ENCODE data around the gene TMEM87A. TPM values are rescaled to one million over a fixed set of nuclear protein-coding genes. Genes with fewer than 3 reads are reported as not detected.

Gene TMEM87A
- total RNA-seq, 2 experiments from 2014 or later, result 23.6 to 24.7 TPM

DNA sequence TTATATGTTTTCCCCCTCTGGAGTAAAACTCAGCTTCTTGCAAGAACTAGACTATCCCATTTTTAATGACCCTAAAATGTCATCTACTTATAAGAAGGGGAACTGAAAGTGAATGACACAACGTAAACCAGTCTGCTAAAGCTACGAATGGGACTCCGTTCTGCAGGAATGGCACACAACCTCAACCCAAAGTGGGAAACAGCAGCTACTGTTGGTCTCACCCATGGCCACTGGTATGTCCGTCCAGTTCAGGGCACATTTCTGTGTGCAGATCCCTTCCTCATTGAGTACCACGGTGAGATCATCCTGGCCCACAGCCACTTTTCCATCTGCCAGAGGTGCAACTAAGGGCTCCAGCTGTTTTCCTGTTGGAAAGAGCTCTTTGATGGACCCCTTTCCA, 88.9 kb downstream of the TMEM87A start:
- Mint-ChIP-seq H3K27ac (no peak overlapping the region), H3K9me3 (no peaks in the 10 kb centered on the region), H3K27me3 (no peaks in the 10 kb centered on the region), H3K4me3 (no peak overlapping the region), H3K4me1 (ENCODE audit: low read depth) (peaks cover 4% of the 10 kb centered on the region), H3K36me3 (ENCODE audit: low read depth) (peaks cover 51% of the 10 kb centered on the region)
- no peak for ATAC-seq
- DNase-seq, result no peak
- ChIA-PET CTCF (interaction anchor here (0.7 kb wide), 1 partner anchor 456 kb away, joined by 3 read pairs; no protein-coding TSS in a partner anchor), POLR2A (no interaction called here)
- TF ChIP-seq, protein P1, sequence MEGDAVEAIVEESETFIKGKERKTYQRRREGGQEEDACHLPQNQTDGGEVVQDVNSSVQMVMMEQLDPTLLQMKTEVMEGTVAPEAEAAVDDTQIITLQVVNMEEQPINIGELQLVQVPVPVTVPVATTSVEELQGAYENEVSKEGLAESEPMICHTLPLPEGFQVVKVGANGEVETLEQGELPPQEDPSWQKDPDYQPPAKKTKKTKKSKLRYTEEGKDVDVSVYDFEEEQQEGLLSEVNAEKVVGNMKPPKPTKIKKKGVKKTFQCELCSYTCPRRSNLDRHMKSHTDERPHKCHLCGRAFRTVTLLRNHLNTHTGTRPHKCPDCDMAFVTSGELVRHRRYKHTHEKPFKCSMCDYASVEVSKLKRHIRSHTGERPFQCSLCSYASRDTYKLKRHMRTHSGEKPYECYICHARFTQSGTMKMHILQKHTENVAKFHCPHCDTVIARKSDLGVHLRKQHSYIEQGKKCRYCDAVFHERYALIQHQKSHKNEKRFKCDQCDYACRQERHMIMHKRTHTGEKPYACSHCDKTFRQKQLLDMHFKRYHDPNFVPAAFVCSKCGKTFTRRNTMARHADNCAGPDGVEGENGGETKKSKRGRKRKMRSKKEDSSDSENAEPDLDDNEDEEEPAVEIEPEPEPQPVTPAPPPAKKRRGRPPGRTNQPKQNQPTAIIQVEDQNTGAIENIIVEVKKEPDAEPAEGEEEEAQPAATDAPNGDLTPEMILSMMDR (IDR thresholded peaks at IDR 0.05), result no peak
- intact Hi-C loops (cut with micrococcal nuclease), result no loop called here

DNA sequence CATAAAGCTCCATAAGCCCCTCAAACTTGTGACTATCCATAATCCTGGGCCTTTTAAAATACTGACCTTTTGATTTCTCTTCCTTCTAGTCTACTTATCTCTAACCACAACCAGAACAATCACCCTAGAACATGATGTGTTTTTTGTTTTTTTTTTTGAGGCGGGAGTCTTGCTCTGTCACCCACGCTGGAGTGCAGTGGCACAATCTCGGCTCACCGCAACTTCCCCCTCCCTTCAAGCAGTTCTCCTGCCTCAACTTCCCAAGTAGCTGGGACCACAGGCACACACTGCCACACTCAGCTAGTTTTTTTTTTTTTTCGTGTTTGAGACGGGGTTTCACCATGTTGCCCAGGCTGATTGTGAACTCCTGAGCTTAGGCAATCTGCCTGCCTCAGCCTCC, 90.3 kb downstream of the TMEM87A start:
- no peaks in the 10 kb centered on the region for H3K27me3 Mint-ChIP-seq
- ATAC-seq (no peak), DNase-seq (no peak)
- no peak overlapping the region for H3K4me3 Mint-ChIP-seq
- peak overlapping the region; percentile 9 for H3K27ac Mint-ChIP-seq
- TF ChIP-seq, protein P1 (IDR thresholded peaks at IDR 0.05), result no peak
- peaks cover 45% of the 10 kb centered on the region for H3K36me3 Mint-ChIP-seq (ENCODE audit: low read depth)
- H3K9me3 Mint-ChIP-seq, result no peaks in the 10 kb centered on the region
- H3K4me1 Mint-ChIP-seq (ENCODE audit: low read depth), result no peaks in the 10 kb centered on the region
- ChIA-PET POLR2A (interaction anchor here (0.6 kb wide), 1 partner anchor 358 kb away, joined by 3 read pairs; no protein-coding TSS in a partner anchor), CTCF (no interaction called here)
- intact Hi-C loops (cut with micrococcal nuclease), result no loop called here

DNA sequence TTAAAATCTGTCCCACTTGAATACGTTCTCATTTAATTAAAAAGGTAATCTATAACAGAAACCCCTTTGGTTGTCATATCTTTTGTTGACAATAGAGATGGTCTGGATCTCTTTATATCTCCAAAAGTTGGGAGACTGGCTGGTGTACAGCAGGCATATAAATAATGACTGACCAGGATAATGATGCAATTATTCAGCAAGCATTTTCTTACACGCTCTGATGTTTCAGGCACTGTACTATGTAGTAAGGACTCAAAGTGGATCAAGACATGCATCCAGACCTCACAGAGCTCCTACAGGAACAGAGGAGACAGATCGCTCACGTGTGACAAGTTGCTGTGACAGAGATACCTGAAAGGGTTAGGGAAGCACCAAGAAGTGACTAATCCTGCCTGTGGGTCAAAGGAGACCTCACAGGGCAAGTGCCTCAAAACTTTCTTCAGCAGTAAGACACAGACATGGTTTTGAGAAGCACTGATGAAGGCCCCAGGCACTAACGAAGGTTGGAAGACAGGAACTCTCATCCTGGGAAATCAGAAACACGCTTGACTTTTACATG, 90.8 kb downstream of the TMEM87A start:
- Mint-ChIP-seq H3K4me1 (ENCODE audit: low read depth) (no peaks in the 10 kb centered on the region), H3K27me3 (no peaks in the 10 kb centered on the region), H3K9me3 (no peaks in the 10 kb centered on the region), H3K4me3 (no peak overlapping the region), H3K36me3 (ENCODE audit: low read depth) (peaks cover 46% of the 10 kb centered on the region), H3K27ac (peak overlapping the region; percentile 25)
- DNase-seq, result no peak
- TF ChIP-seq, protein P1 (IDR thresholded peaks at IDR 0.05), result no peak
- ChIA-PET CTCF (no interaction called here), POLR2A (interaction anchor here (0.6 kb wide), 1 partner anchor 359 kb away, joined by 3 read pairs; no protein-coding TSS in a partner anchor)
- no peak for ATAC-seq
- intact Hi-C loops (cut with micrococcal nuclease), result no loop called here

DNA sequence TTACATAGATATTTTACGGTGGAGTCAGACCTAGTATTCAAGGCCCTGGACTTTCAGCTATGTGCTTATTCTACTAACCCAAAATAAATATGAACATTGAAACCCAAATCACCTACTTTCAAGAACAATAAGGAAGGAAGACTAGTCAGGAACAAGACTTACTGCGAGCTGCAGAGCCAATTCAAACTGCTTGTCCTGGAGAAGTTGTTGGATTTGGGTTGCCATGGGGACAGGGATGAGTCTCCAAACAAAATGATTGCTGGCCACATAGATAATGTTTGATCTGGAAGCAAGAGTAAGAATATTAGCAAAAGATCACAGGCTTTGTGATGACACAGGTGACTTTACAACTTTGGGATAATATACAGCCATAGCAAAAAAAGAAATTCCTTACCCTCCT, 95.2 kb downstream of the TMEM87A start:
- Mint-ChIP-seq H3K27ac (no peak overlapping the region), H3K36me3 (ENCODE audit: low read depth) (peaks cover 34% of the 10 kb centered on the region), H3K4me1 (ENCODE audit: low read depth) (no peaks in the 10 kb centered on the region), H3K9me3 (no peaks in the 10 kb centered on the region), H3K27me3 (no peaks in the 10 kb centered on the region), H3K4me3 (no peak overlapping the region)
- intact Hi-C loops (cut with micrococcal nuclease), result no loop called here
- ChIA-PET CTCF (no interaction called here), POLR2A (no interaction called here)
- DNase-seq (no peak), ATAC-seq (no peak)
- TF ChIP-seq, protein P1 (IDR thresholded peaks at IDR 0.05), result no peak

DNA sequence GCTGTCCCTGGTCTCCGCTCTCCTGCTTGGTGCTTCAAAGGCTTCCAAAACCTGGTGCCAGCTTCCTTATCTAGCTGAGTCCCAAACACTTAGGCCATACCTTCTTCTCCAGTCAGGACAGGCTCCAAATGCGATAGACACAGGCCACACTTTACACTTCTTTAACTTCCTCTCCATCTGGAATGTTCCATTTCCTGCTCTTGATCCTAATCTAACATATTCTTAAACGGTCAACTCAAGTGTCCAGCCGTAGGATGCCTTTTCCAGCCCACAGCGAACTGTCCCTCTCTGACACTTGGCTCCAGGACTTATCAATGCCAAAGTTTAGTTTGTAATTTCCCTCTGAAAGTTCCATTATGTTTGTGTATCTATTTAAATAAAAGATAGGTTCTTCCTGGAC, 97.6 kb downstream of the TMEM87A start:
- ATAC-seq (no peak), DNase-seq (no peak)
- ChIA-PET POLR2A (no interaction called here), CTCF (no interaction called here)
- Mint-ChIP-seq H3K27ac (no peak overlapping the region), H3K36me3 (ENCODE audit: low read depth) (peaks cover 30% of the 10 kb centered on the region), H3K4me1 (ENCODE audit: low read depth) (peaks cover 10% of the 10 kb centered on the region), H3K27me3 (no peaks in the 10 kb centered on the region), H3K4me3 (no peak overlapping the region), H3K9me3 (no peaks in the 10 kb centered on the region)
- TF ChIP-seq, protein P1 (IDR thresholded peaks at IDR 0.05), result no peak
- intact Hi-C loops (cut with micrococcal nuclease), result no loop called here

All from activated CD8-positive, alpha-beta T cell treated with anti-CD3 and anti-CD28 coated beads for 36 hours (primary cell).